GM19463 (cell line): ENCODE results near the gene EGLN3.
A peak's percentile ranks its signal among the peaks of the same experiment; 100 is the strongest.
"Not testable (repeated sequence)": the region's sequence is repeated elsewhere in the genome, so short reads cannot be mapped to it uniquely, and the experiment has no call there.

ENCODE experiments used
- ATAC-seq: cut with Tn5 transposase; IDR thresholded peaks from one replicate; pipeline ENCODE4 v1.9.1; 2021; ENCODE audit warnings: mild to moderate bottlenecking, moderate library complexity; ENCODE audit not compliant: unreplicated experiment

The EGLN3 gene

DNA sequence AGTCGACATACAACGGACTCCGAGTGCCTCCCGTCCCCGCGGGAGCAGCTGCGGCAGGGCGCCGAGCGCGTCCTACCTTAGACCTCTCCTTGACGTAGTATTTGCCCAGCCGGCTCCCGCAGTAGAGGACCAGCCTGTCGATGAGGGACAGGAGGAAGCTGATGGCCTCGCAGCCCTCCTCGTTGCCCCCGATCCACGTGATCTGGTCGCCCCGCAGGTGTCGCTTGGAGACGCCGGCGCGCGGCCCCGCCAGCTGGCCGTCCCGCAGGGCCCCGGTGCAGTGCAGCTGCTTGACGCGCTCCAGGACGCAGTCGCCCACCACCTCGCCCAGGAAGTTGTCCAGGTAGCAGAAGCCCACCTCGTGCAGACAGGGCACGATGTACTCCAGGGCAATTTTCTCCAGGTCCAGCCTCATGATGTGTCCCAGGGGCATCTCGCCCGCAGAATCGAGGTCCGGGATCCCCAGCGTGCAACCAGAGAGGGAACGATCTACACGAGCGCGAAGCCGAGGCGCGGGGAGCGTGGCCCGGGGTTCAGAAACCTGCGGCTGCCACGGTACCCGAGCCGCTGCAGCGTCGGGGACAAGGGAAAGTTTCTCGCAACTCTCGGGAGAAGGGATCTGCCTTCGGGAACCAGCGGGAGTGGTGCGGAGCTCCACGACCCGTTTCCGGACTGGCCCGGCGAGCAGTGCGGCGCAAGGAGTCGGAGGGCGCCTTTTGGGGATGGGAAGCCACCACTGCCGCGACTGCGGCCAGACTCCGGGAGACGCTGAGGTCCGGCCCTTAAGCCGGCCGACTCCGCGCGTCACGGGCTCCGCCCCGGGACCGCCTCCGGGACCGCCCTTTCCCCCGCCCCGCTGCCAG lies at the start of gene EGLN3:
TSS of gene EGLN3 (minus strand) at position 755 of the 863 bp plus-strand sequence. CDS start at position 433, 322 bp downstream.
- peak; percentile 89 for ATAC-seq

- no peak for ATAC-seq
Measured at GRCh38 chr14:34000396-34000795, 49.5 kb upstream of the EGLN3 start.

DNA sequence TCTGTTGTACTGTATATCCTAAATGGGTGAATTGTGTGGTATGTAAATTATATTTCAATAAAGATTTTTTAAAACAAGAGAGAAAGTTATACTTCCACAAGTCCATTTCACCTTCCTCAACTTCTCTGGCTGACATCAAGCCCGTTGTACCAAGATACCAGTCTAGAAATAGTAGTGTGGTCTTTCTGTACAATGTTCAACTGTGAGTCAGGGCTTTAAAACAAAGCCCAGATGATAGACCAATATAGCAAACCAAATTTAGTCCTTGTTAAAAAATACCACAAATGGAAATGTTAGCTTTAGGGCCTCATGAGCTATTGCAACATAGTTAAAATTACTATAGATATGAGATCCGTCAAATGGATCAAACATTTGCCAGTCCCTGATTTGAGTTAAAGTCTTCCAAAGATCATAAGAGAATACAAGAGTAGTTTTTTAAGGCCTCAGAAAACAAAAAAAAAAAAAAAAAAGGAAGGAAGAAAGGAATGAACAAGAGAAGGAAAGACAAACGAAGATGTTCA lies 49.0 kb upstream of the EGLN3 start:
- ATAC-seq, result no peak

GRCh38 chr14:33997611-33998010 lies 46.7 kb upstream of the EGLN3 start:
- ATAC-seq, result no peak

- ATAC-seq, result no peak
Measured at GRCh38 chr14:33996462-33996861, 45.6 kb upstream of the EGLN3 start.

DNA sequence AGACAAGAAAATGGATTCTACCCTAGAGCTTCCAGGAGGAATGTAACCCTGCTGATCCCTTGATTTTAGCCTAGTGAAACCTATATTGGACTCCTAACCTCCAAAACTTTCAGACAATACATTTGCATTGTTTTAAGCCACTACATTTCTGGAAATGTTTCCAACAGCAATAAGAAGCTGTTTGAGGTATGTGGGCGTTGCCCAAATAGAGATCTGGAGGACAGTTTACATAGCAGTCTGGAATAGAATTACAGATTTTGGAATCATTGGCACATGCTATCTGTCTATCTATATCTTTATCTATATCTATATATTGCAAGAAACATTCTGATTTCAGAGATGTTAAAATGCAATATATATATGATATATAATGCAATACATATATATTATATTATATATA lies 42.4 kb upstream of the EGLN3 start:
- no peak for ATAC-seq

GRCh38 chr14:33992274-33993007 lies 41.6 kb upstream of the EGLN3 start:
- no peak for ATAC-seq

DNA sequence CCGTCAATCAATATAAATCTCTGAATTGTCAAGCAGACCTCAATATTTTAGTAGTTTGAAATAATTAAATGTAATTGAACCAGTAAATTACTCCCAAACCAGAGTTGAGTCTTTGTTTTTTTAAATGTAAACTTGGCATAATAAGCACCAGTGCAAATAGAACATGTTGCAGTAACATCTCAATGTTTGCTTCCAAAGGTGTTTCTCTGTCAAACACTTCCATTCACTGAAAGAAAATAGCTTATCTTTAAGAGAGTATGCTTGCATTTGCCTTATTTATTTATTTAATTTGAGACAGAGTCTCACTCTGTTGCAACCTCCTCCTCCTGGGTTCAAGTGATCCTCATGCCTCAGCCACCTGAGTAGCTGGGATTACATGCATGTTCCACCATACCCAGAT lies 39.9 kb upstream of the EGLN3 start:
- no peak for ATAC-seq

- no peak for ATAC-seq
Measured at GRCh38 chr14:33987565-33988080, 36.7 kb upstream of the EGLN3 start.

GRCh38 chr14:33986804-33987203 lies 35.9 kb upstream of the EGLN3 start:
- ATAC-seq, result no peak

DNA sequence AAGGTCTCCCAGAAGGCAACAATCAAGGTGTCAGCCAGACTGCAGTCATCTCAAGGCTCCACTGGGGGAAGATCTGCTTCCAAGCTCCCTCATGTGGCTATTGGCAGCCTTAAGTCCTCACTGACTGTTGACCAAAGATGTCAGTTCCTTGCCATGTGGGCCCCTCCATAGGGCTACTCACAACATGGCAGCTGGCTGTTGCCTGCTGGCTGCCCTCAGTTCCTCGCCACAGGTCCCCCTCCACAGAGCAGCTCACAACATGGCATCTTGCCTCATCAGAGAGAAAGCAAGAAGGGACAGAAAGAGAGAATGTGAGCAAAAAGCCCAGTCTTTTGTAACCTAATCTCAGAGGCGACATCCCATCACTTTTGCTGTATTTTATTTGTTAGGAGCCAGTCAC lies 34.4 kb upstream of the EGLN3 start:
- no peak for ATAC-seq

DNA sequence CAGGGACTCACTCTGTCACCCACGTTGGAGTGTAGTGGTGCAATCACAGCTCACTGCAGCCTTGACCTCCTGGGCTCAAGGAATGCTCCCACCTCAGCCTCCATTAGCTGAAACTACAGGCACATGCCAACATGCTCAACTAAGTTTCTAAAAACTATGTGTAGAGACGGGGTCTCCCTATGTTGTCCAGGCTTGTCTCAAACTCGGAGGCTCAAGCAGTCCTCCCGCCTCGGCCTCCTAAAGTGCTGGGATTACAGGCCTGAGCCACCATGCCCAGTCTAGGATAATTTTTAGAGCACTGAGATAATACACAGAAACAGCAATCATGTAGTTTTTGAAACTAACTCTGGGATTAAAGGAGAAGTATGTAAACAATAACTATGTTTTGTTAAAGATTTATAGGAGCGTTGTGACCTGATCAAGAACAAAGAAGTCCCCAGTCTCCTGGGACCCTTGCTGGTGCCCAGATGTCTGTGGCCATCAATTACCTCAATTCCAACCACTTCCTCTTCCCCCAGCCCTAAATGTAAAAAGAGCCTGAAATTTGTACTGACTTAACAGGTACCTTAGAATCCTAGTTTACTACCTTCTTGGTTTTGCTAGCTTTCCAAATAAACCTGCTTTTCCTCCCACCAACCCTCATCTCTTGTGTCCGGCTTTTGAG lies 28.9 kb upstream of the EGLN3 start:
- peak; percentile 81 for ATAC-seq

DNA sequence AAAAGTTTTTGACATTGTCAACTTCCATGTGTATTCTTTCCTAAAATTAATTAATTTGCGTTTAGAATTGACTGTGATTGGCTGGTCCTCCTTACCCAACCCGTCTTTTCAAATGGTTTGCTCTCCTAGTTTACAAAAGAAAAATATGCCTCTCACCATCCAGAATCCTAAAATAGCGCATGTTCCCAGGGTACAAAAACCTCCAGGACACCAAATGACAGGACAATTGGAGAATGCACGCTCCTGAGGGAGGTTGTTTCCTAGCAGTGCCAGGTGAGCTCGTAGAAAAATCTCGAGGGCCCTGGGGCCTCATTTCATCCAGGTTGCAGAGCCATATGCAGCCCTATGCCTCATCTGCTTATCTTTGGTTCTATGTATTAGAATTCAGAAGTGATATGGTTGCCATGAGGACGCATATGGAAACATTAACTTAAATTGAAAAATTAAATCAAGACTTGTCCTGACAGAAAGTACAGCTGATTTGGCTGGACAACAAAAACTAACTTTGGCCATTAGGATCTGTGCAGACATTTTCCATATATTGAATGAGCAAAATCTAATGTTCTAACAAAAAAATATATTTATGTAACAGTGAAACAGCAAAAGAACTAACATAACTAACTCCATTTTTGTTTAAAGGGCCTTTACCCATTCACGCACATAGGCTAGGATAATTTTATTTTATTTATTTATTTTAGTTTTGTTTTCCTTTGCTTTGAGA lies 28.2 kb upstream of the EGLN3 start:
- no peak for ATAC-seq

DNA sequence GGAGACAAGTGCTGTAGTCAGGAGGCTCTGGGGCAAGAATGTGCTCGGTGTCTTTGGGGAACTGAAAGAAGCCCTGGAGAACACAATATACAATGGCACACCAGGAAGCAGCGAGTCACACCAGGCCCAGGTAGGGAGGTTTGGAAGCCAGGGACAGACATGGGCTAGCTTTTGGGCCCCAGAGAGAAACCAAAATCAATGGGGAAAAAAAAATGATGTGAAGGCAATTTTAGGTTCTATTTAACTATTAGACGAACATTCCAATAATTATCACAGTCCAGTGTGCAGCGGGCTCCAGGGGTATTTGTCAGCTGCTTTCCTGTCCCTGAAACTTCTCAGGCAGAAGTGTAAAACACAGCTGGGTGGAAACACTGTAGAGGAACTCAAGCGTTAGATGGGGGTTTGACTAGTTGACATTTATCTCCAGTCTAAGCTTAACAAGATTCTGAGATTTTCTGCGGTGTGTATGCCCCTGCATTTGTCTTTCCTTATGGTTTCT lies 21.8 kb upstream of the EGLN3 start:
- peak; percentile 94 for ATAC-seq

DNA sequence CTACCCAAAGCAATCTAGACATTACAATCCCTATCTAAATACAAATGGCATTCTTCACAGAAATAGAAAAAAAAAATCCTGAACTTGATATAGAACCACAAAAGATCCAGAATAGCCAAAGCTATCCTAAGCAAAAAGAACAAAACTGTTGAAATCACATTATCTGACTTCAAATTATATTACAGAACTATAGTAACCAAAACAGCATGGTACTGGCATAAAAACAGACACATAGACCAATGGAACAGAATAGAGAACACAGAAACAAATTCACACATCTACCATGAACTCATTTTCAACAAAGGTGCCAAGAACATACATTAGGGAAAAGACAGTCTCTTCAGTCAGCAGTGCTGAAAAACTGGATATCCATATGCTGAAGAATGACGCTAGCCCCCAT lies 19.0 kb upstream of the EGLN3 start:
- not testable (repeated sequence) for ATAC-seq

GRCh38 chr14:33968722-33969121 lies 17.8 kb upstream of the EGLN3 start:
- no peak for ATAC-seq

DNA sequence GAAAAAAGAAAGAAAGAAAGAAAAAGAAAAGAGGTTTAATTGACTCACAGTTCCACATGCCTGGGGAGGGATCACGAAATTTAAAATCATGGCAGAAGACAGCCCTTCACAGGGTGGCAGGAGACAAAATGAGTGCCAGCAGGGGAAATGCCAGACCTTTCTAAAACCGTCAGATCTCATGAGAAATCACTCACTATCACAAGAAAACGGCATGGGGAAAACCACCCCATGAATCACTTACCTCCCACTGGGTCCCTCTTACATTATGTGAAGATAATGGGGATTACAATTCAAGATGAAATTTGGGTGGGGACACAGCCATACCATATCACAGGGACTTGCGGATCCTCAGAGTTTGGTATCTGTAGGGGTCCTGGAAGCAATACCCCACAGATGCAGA lies 16.3 kb upstream of the EGLN3 start:
- no peak for ATAC-seq

DNA sequence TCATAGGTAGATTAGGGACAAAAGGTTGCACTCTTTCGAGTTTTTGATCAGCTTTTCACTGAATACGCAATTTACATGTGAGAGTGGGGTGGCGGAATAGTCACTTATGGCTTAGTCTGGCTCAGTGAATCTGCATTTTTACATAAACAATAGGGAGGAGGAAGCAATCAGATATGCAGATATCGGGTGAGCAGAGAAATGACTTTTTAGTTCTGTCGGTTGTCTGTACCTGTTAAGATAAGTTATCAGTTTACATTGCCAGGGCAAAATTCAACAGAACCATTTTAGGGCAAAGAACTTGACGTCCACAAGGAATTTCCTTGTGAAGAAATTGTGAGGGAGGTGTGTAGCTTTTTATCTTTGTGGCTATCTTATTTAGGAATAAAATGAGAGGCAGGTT lies 15.4 kb upstream of the EGLN3 start:
- no peak for ATAC-seq

DNA sequence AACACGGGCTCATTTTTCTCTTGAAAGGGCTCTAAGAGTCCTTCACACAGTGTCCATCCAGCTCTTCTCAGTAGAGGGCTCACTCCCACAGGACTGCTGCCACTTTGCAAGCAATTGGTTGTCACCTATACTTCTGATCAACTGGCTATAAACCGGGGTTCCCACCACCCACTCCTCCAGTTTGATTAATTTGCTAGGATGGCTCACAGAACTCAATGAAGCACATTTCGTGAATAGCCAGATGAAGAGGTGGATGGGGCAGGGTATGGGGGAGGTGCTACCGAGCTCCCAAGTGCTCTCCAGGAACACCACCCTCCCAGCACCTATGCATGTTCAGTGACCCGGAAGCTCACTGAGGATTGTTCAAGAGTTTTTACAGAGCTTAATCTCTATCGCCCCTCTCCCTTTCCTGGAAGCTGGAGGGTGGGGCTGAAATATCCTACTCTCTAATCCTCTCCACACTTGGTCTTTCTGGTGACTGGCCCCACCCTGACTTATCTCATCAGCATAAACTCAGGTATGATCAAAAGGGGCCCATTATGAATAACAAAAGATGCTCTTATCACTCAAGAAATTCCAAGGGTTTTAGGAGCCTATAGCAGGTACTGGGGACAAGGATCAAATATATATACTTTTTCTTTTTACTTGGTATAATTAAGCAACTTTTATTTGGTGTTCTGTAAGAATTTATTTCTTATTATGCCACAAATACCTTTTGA lies 13.9 kb upstream of the EGLN3 start:
- ATAC-seq, result no peak

DNA sequence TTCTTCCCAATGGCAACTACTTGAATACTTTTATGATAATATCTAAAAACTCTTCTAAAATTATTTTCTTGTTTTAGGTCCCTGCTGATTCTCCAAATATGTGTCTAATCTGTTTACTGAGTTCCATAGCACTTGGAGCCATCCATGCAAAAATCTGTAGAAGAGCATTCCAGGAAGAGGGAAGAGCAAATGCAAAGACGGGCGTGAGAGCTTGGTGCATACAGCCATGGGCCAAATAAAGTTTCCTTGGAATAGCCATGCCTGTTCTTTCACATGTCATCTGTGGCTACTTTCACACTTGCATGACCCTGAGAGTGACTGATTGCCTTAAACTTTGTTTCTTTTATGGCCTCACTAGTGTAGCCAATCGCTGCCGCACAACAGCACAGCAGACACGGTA lies 13.0 kb upstream of the EGLN3 start:
- ATAC-seq, result no peak
